IMR-90 (cell line): ENCODE results near the gene URB2. TPM values are rescaled to one million over a fixed set of nuclear protein-coding genes. Genes with fewer than 3 reads are reported as not detected.
A peak's percentile ranks its signal among the peaks of the same experiment; 100 is the strongest.

Experiments
- ATAC-seq: fragments of 200-7000 bp; cut with Tn5 transposase; 2 replicates; pipeline ENCODE4 v1.9.1; 2020; ENCODE audit warnings: low read depth, mild to moderate bottlenecking, moderate library complexity
- BruUV-seq: library from RNA; stranded (reverse); fragments of 400-500 nt; replicated peaks from 2 replicates; lab custom pipeline; 2021; lab: Mats Ljungman, UMichigan
- CTCF ChIA-PET: fragments of 300-600 bp; formaldehyde crosslinking; extraction: SDS; loops from one replicate; lab custom pipeline; 2021; ENCODE audit warnings: antibody characterized with exemption; lab: Yijun Ruan, JAX
- POLR2A ChIA-PET: fragments of 300-600 bp; sonication (Branson Sonifier 250); formaldehyde crosslinking; loops from one replicate; lab custom pipeline; 2022; ENCODE audit warnings: antibody characterized with exemption; ENCODE audit not compliant: unreplicated experiment; lab: Charles Lee
- DNase-seq: peaks from one replicate; pipeline ENCODE4 v3.0.0; 2013
- H2AFZ ChIP-seq: replicated peaks from 2 replicates; pipeline ENCODE3; 2013; ENCODE audit warnings: low read length, mild to moderate bottlenecking; ENCODE audit not compliant: poor library complexity
- H2AK5ac ChIP-seq: 2 replicates; pipeline ENCODE4 v1.6.1; 2013; ENCODE audit warnings: low read depth, low read length, inconsistent platforms
- H2AK9ac ChIP-seq: replicated peaks from 2 replicates; pipeline ENCODE3; 2013; ENCODE audit warnings: mild to moderate bottlenecking, low read depth, low read length, moderate library complexity; ENCODE audit not compliant: poor library complexity
- H2BK120ac ChIP-seq: 2 replicates; pipeline ENCODE4 v1.6.1; 2013; ENCODE audit warnings: low read depth, low read length, inconsistent platforms
- H2BK15ac ChIP-seq: 3 replicates; pipeline ENCODE4 v1.6.1; 2013; ENCODE audit warnings: low read depth, low read length, inconsistent platforms
- H2BK20ac ChIP-seq: 2 replicates; pipeline ENCODE4 v1.6.1; 2013; ENCODE audit warnings: low read depth, mild to moderate bottlenecking, inconsistent platforms, low read length, moderate library complexity
- H2BK5ac ChIP-seq: 2 replicates; pipeline ENCODE4 v1.6.1; 2013; ENCODE audit warnings: mild to moderate bottlenecking, low read depth, low read length, inconsistent platforms; ENCODE audit not compliant: poor library complexity, severe bottlenecking
- H3K14ac ChIP-seq: replicated peaks from 2 replicates; pipeline ENCODE4 v1.6.1; 2013; ENCODE audit warnings: low read depth, low read length, inconsistent platforms
- H3K18ac ChIP-seq: 2 replicates; pipeline ENCODE4 v1.6.1; 2013; ENCODE audit warnings: low read depth, low read length, control low read depth
- H3K23ac ChIP-seq: 2 replicates; pipeline ENCODE4 v1.6.1; 2013; ENCODE audit warnings: low read depth, low read length, inconsistent platforms
- H3K27ac ChIP-seq: 2 replicates; pipeline ENCODE4 v1.5.1; 2013; ENCODE audit warnings: mild to moderate bottlenecking, control low read depth, low read length; ENCODE audit not compliant: insufficient read depth
- H3K27me3 ChIP-seq: 2 replicates; pipeline ENCODE4 v1.6.1; 2013; ENCODE audit warnings: low read length; ENCODE audit not compliant: control insufficient read depth, insufficient read depth
- H3K36me3 ChIP-seq: 2 replicates; pipeline ENCODE4 v1.6.1; 2013; ENCODE audit warnings: low read length, mixed read lengths; ENCODE audit not compliant: control insufficient read depth, insufficient read depth
- H3K4ac ChIP-seq: 2 replicates; pipeline ENCODE4 v1.6.1; 2013; ENCODE audit warnings: low read depth, low read length, inconsistent platforms
- H3K4me1 ChIP-seq: 2 replicates; pipeline ENCODE4 v1.6.1; 2013; ENCODE audit warnings: low read length, mixed read lengths; ENCODE audit not compliant: control insufficient read depth, insufficient read depth
- H3K4me2 ChIP-seq: 2 replicates; pipeline ENCODE4 v1.6.1; 2013; ENCODE audit warnings: low read depth, mild to moderate bottlenecking, control low read depth, low read length, moderate library complexity
- H3K4me3 ChIP-seq: 2 replicates; pipeline ENCODE4 v1.5.1; 2013; ENCODE audit warnings: low read depth, mild to moderate bottlenecking, control low read depth, low read length, moderate library complexity; ENCODE audit not compliant: insufficient read depth
- H3K56ac ChIP-seq: 2 replicates; pipeline ENCODE4 v1.6.1; 2013; ENCODE audit warnings: low read length, inconsistent platforms; ENCODE audit not compliant: insufficient read depth; ENCODE audit errors: extremely low read depth
- H3K79me1 ChIP-seq, 2 experiments: 2 replicates each; pipeline ENCODE4 v1.6.1; 2013; ENCODE audit warnings: low read length in 2 of 2, inconsistent platforms in 1 of 2, low read depth in 1 of 2
- H3K9ac ChIP-seq: 2 replicates; pipeline ENCODE4 v1.6.1; 2013; ENCODE audit warnings: low read depth, low read length, control low read depth
- H3K9me1 ChIP-seq: 2 replicates; pipeline ENCODE4 v1.6.1; 2013; ENCODE audit warnings: low read length, inconsistent platforms; ENCODE audit not compliant: insufficient read depth
- H3K9me3 ChIP-seq: 2 replicates; pipeline ENCODE4 v1.6.1; 2013; ENCODE audit warnings: low read length; ENCODE audit not compliant: control insufficient read depth, insufficient read depth
- H4K20me1 ChIP-seq: 2 replicates; pipeline ENCODE4 v1.6.1; 2013; ENCODE audit warnings: low read length, inconsistent platforms; ENCODE audit not compliant: insufficient read depth
- H4K5ac ChIP-seq: 2 replicates; pipeline ENCODE4 v1.6.1; 2013; ENCODE audit warnings: mild to moderate bottlenecking, low read depth, low read length, control low read depth
- H4K8ac ChIP-seq, 2 experiments: 2 replicates each; pipeline ENCODE4 v1.6.1; 2013; ENCODE audit warnings: low read depth in 2 of 2, low read length in 2 of 2, control low read depth in 1 of 2, inconsistent platforms in 1 of 2
- H4K91ac ChIP-seq: 2 replicates; pipeline ENCODE4 v1.6.1; 2013; ENCODE audit warnings: low read depth, low read length, inconsistent platforms; ENCODE audit not compliant: insufficient read depth
- BHLHE40 ChIP-seq: fragments of 150-350 bp; IDR thresholded peaks from 2 replicates; pipeline ENCODE4 v1.6.1; 2016; ENCODE audit warnings: mild to moderate bottlenecking, low read depth, low read length
- CHD1 ChIP-seq: IDR thresholded peaks from 2 replicates; pipeline ENCODE4 v1.6.1; 2012; ENCODE audit warnings: low read depth, low read length, improper control_type of control experiment
- FOS ChIP-seq: fragments of 150-350 bp; IDR thresholded peaks from 2 replicates; pipeline ENCODE4 v1.6.1; 2016; ENCODE audit warnings: low read depth, low read length
- MAFK ChIP-seq: IDR thresholded peaks from 2 replicates; pipeline ENCODE4 v1.6.1; 2012; ENCODE audit warnings: low read depth, low read length, improper control_type of control experiment
- MAZ ChIP-seq: IDR thresholded peaks from 2 replicates; pipeline ENCODE4 v1.6.1; 2012; ENCODE audit warnings: low read depth, mild to moderate bottlenecking, low read length, improper control_type of control experiment, moderate library complexity, borderline replicate concordance
- MXI1 ChIP-seq: IDR thresholded peaks from 2 replicates; pipeline ENCODE4 v1.6.1; 2012; ENCODE audit warnings: low read depth, mild to moderate bottlenecking, low read length, moderate library complexity, borderline replicate concordance
- NFE2L2 ChIP-seq: fragments of 150-350 bp; IDR thresholded peaks from 2 replicates; pipeline ENCODE4 v1.6.1; 2016; ENCODE audit warnings: low read depth, mild to moderate bottlenecking, low read length
- POLR2A ChIP-seq: IDR thresholded peaks from 2 replicates; pipeline ENCODE4 v1.6.1; 2012; ENCODE audit warnings: mild to moderate bottlenecking, low read depth, low read length
- RAD21 ChIP-seq: IDR thresholded peaks from 2 replicates; pipeline ENCODE4 v1.6.1; 2012; ENCODE audit warnings: low read length, improper control_type of control experiment
- RCOR1 ChIP-seq: IDR thresholded peaks from 2 replicates; pipeline ENCODE4 v1.6.1; 2012; ENCODE audit warnings: mild to moderate bottlenecking, low read length, improper control_type of control experiment; ENCODE audit not compliant: insufficient replicate concordance
- SMC3 ChIP-seq: fragments of 150-350 bp; IDR thresholded peaks from 2 replicates; pipeline ENCODE4 v1.6.1; 2016; ENCODE audit warnings: low read depth, mild to moderate bottlenecking, antibody characterized with exemption, low read length, moderate library complexity
- WGBS, 2 experiments: methylation state at CpG; one replicate each; pipeline versions ENCODE4 v1.1.5 to v1.1.7; 2013; ENCODE audit warnings: missing lambda C conversion rate in 2 of 2; ENCODE audit not compliant: insufficient read length in 1 of 2; ENCODE audit errors: extremely low coverage in 2 of 2; 5-methylcytosine and 5-hydroxymethylcytosine counted together
- dilution Hi-C: fragments of 300-500 bp; cut with HindIII; formaldehyde crosslinking; loops from one replicate; pipeline ENCODE4 v1.14.3; 2018; ENCODE audit warnings: low sequenced_read_pairs; ENCODE audit not compliant: unreplicated experiment
- in situ Hi-C: fragments of 300-500 bp; cut with MboI; formaldehyde crosslinking; loops from 3 replicates; pipeline ENCODE4 v1.14.3; 2019; ENCODE audit warnings: low sequenced_read_pairs, inconsistent platforms, mixed read lengths
- intact Hi-C: fragments of 100-400 bp; cut with micrococcal nuclease; formaldehyde crosslinking; loops from 2 replicates; pipeline ENCODE4 v1.10.0; 2022
- polyA plus RNA-seq, 3 experiments: library from polyadenylated mRNA; depleted of rRNA; stranded (reverse); fragments of >200 nt; gene quantifications; 2 replicates each; pipeline ENCODE4 v1.2.3, GENCODE V29; 2012; ENCODE audit warnings: low replicate concordance in 1 of 3
- total RNA-seq: library from RNA; depleted of rRNA; stranded (reverse); fragments of >200 nt; gene quantifications from 2 replicates; pipeline ENCODE4 v1.2.3, GENCODE V29; 2012
- TF ChIP-seq, protein P1 (sequence below): fragments of 150-350 bp; IDR thresholded peaks from 2 replicates; pipeline ENCODE4 v1.6.1; 2016; ENCODE audit warnings: low read depth, mild to moderate bottlenecking, low read length, moderate library complexity, borderline replicate concordance
- TF ChIP-seq, protein P2 (sequence below): conservative IDR thresholded peaks from 2 replicates; pipeline ENCODE4 v1.5.1; 2012; ENCODE audit warnings: mild to moderate bottlenecking, low read depth, low read length, improper control_type of control experiment

Gene URB2
- total and polyA plus RNA-seq, 2 of the 4 experiments (the other 2 are of a cell fraction): 5.9 to 15.4 TPM

DNA sequence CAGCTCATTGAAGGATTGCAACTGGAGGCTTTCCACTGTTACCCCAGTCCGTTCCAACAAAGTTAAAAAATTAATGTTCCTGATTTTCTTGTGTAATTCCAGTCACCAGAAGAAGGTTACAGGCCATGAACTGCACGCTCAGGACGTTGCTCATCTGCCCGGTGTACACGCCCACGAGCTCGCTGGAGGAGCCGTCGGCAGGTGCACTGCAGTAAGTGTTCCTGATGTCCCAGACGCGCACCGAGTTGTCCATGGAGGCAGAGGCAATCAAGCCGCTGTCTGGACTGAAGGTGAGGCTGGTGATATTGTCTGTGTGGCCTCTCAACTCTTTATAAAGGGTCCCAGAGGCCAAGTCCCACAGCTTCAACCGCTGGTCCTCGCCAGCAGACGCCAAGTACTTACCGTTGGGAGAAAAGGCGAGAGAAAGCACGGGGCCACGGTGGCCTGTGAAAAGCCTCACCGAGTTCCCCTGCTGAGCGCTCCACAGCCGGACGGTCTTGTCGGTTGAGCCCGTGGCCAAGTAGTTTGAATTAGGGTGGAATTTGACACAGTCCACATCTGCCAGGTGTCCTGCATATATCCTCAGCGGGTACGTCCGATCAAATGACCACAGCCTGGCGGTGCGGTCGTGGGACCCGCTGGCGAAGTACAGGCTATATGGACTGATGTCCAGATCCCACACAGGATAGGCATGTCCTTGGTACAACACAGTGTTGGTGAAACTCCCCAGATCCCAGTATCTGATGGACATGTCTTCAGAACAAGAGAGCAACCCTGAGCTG is 31.6 kb upstream of the URB2 start:
- peak overlapping the region; percentile 51 for H2AK9ac ChIP-seq
- H3K9ac ChIP-seq: no peak overlapping the region
- no peak overlapping the region for H3K27ac ChIP-seq
- ATAC-seq (no peak), DNase-seq (no peak)
- H2BK5ac ChIP-seq: no peak overlapping the region
- no peak overlapping the region for H3K4ac ChIP-seq
- H3K27me3 ChIP-seq: no peaks in the 10 kb centered on the region
- no peak overlapping the region for H3K4me2 ChIP-seq
- peaks cover 11% of the 10 kb centered on the region for H3K9me1 ChIP-seq
- peaks cover 15% of the 10 kb centered on the region for H3K36me3 ChIP-seq
- ChIA-PET CTCF (no interaction called here), POLR2A (no interaction called here)
- H2BK20ac ChIP-seq: no peak overlapping the region
- no peak overlapping the region for H2AK5ac ChIP-seq
- no peak overlapping the region for H3K23ac ChIP-seq
- 93% methylated on average over 27 of the region's 34 CpGs; no CpG with 5 or more reads in 1 of the 2 experiments for WGBS, 2 experiments
- H3K79me1 ChIP-seq: peaks cover 26 to 40% of the 10 kb centered on the region in 2 experiments
- H3K14ac ChIP-seq: no peak overlapping the region
- H2BK120ac ChIP-seq: no peak overlapping the region
- no peak overlapping the region for H3K56ac ChIP-seq
- no peak overlapping the region for H4K91ac ChIP-seq
- H4K8ac ChIP-seq: no peak overlapping the region
- no peak overlapping the region for H2AFZ ChIP-seq
- H3K18ac ChIP-seq: no peak overlapping the region
- H2BK15ac ChIP-seq: no peak overlapping the region
- intact Hi-C loops: no loop called here
- dilution Hi-C loops: no loop called here
- H4K20me1 ChIP-seq: peaks cover 9% of the 10 kb centered on the region
- no peak overlapping the region for H4K5ac ChIP-seq
- in situ Hi-C loops: no loop called here
- no TSS peak for BruUV-seq
- H3K9me3 ChIP-seq: no peaks in the 10 kb centered on the region
- no peak overlapping the region for H3K4me3 ChIP-seq
- peaks cover 10% of the 10 kb centered on the region for H3K4me1 ChIP-seq
- TF ChIP-seq BHLHE40: no peak
- TF ChIP-seq, protein P1, sequence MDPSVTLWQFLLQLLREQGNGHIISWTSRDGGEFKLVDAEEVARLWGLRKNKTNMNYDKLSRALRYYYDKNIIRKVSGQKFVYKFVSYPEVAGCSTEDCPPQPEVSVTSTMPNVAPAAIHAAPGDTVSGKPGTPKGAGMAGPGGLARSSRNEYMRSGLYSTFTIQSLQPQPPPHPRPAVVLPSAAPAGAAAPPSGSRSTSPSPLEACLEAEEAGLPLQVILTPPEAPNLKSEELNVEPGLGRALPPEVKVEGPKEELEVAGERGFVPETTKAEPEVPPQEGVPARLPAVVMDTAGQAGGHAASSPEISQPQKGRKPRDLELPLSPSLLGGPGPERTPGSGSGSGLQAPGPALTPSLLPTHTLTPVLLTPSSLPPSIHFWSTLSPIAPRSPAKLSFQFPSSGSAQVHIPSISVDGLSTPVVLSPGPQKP: no peak
- TF ChIP-seq SMC3: no peak
- TF ChIP-seq MAZ: no peak
- TF ChIP-seq CHD1: no peak
- no peak for TF ChIP-seq POLR2A
- no peak for TF ChIP-seq RCOR1
- no peak for TF ChIP-seq FOS
- TF ChIP-seq MXI1: no peak
- no peak for TF ChIP-seq MAFK
- TF ChIP-seq, protein P2, sequence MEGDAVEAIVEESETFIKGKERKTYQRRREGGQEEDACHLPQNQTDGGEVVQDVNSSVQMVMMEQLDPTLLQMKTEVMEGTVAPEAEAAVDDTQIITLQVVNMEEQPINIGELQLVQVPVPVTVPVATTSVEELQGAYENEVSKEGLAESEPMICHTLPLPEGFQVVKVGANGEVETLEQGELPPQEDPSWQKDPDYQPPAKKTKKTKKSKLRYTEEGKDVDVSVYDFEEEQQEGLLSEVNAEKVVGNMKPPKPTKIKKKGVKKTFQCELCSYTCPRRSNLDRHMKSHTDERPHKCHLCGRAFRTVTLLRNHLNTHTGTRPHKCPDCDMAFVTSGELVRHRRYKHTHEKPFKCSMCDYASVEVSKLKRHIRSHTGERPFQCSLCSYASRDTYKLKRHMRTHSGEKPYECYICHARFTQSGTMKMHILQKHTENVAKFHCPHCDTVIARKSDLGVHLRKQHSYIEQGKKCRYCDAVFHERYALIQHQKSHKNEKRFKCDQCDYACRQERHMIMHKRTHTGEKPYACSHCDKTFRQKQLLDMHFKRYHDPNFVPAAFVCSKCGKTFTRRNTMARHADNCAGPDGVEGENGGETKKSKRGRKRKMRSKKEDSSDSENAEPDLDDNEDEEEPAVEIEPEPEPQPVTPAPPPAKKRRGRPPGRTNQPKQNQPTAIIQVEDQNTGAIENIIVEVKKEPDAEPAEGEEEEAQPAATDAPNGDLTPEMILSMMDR: no peak
- TF ChIP-seq NFE2L2: no peak
- no peak for TF ChIP-seq RAD21
